Large intestine (tissue), 3 donors: ENCODE measurements around the gene GRM7. TPM values are rescaled to one million over a fixed set of nuclear protein-coding genes. Genes with fewer than 3 reads are reported as not detected.

Experiments
- DNase-seq, 2 donors: peaks; one replicate each; pipeline versions ENCODE4 v3.0.0 to v3.0.0-alpha.2; 2013
- H3K27ac ChIP-seq: one replicate; pipeline ENCODE4 v1.5.1; 2013; ENCODE audit warnings: low read length
- H3K27me3 ChIP-seq: 2 replicates; pipeline ENCODE4 v1.6.1; 2013; ENCODE audit warnings: low read length; ENCODE audit not compliant: control insufficient read depth, insufficient read depth
- H3K36me3 ChIP-seq: 2 replicates; pipeline ENCODE4 v1.6.1; 2013; ENCODE audit warnings: low read length; ENCODE audit not compliant: control insufficient read depth, insufficient read depth
- H3K4me1 ChIP-seq: one replicate; pipeline ENCODE4 v1.6.1; 2013; ENCODE audit warnings: low read length; ENCODE audit not compliant: control insufficient read depth, insufficient read depth
- H3K4me3 ChIP-seq: one replicate; pipeline ENCODE4 v1.5.1; 2013; ENCODE audit warnings: low read length
- H3K9me3 ChIP-seq: one replicate; pipeline ENCODE4 v1.6.1; 2013; ENCODE audit warnings: mild to moderate bottlenecking, low read depth, low read length, moderate library complexity; ENCODE audit not compliant: control insufficient read depth
- WGBS: methylation state at CpG from one replicate; pipeline ENCODE4 v1.1.5; 2013; ENCODE audit warnings: low lambda C conversion rate; ENCODE audit not compliant: insufficient coverage; 5-methylcytosine and 5-hydroxymethylcytosine counted together
- polyA plus RNA-seq: library from polyadenylated mRNA; unstranded; fragments of 120-200 nt; gene quantifications from one replicate; pipeline ENCODE4 v1.2.1, GENCODE V29; 2013

GRM7 gene
- polyA plus RNA-seq, 1 donor, result 0.36 TPM

- no peak for DNase-seq
- Histone ChIP-seq H3K4me1 (no peaks in the 10 kb centered on the region), H3K9me3 (no peaks in the 10 kb centered on the region), H3K27me3 (no peaks in the 10 kb centered on the region), H3K4me3 (no peak overlapping the region), H3K27ac (no peak overlapping the region), H3K36me3 (no peaks in the 10 kb centered on the region)
- no CpG with 5 or more reads among the region's 5 CpGs for WGBS
These were observed 927.2 kb downstream of the GRM7 start for GRCh38 chr3:7787871-7788828.

- WGBS, result no CpG with 5 or more reads among the region's 1 CpG
- Histone ChIP-seq H3K4me3 (no peak overlapping the region), H3K9me3 (no peaks in the 10 kb centered on the region), H3K27me3 (no peaks in the 10 kb centered on the region), H3K4me1 (no peaks in the 10 kb centered on the region), H3K36me3 (no peaks in the 10 kb centered on the region), H3K27ac (no peak overlapping the region)
- no peak for DNase-seq
These were observed 928.0 kb downstream of the GRM7 start for GRCh38 chr3:7788881-7789280.

GRCh38 chr3:7789324-7789723, 928.4 kb downstream of the GRM7 start:
- no CpG with 5 or more reads among the region's 7 CpGs for WGBS
- Histone ChIP-seq H3K36me3 (no peaks in the 10 kb centered on the region), H3K27me3 (no peaks in the 10 kb centered on the region), H3K4me3 (no peak overlapping the region), H3K9me3 (no peaks in the 10 kb centered on the region), H3K4me1 (no peaks in the 10 kb centered on the region), H3K27ac (no peak overlapping the region)
- no peak for DNase-seq

- Histone ChIP-seq H3K4me1 (no peaks in the 10 kb centered on the region), H3K4me3 (no peak overlapping the region), H3K9me3 (no peaks in the 10 kb centered on the region), H3K27me3 (no peaks in the 10 kb centered on the region), H3K27ac (no peak overlapping the region), H3K36me3 (no peaks in the 10 kb centered on the region)
- no peak for DNase-seq
- no CpG with 5 or more reads among the region's 3 CpGs for WGBS
These were observed 929.2 kb downstream of the GRM7 start for GRCh38 chr3:7790141-7790540.
